HG03460 (cell line): ENCODE results near the gene MACROD1.

Experiments used
- ATAC-seq: cut with Tn5 transposase; IDR thresholded peaks from one replicate; pipeline ENCODE4 v1.9.1; 2021; ENCODE audit not compliant: unreplicated experiment

Gene MACROD1

GRCh38 chr11:64114231-64114630, 51.7 kb downstream of the MACROD1 start:
- ATAC-seq: no peak

- ATAC-seq: no peak
These were observed 52.5 kb downstream of the MACROD1 start for GRCh38 chr11:64113462-64113780.

GRCh38 chr11:64112771-64113461, 53.0 kb downstream of the MACROD1 start:
- ATAC-seq: no peak

- ATAC-seq: no peak
These were observed 55.2 kb downstream of the MACROD1 start for GRCh38 chr11:64110465-64111375.

- ATAC-seq: no peak
These were observed 56.6 kb downstream of the MACROD1 start for GRCh38 chr11:64109332-64109731.

- ATAC-seq: no peak
These were observed 58.6 kb downstream of the MACROD1 start for GRCh38 chr11:64107303-64107702.

GRCh38 chr11:64104632-64105031, 61.3 kb downstream of the MACROD1 start:
- ATAC-seq: no peak

GRCh38 chr11:64103277-64103985, 62.5 kb downstream of the MACROD1 start:
- ATAC-seq: no peak

GRCh38 chr11:64102005-64102738, 63.7 kb downstream of the MACROD1 start:
- ATAC-seq: no peak

- no peak for ATAC-seq
These were observed 64.5 kb downstream of the MACROD1 start for GRCh38 chr11:64101461-64101860.

- no peak for ATAC-seq
These were observed 65.0 kb downstream of the MACROD1 start for GRCh38 chr11:64100782-64101353.

- ATAC-seq: no peak
These were observed 65.6 kb downstream of the MACROD1 start for GRCh38 chr11:64100360-64100759.

GRCh38 chr11:64099436-64099835, 66.5 kb downstream of the MACROD1 start:
- no peak for ATAC-seq

GRCh38 chr11:64098318-64098831, 67.5 kb downstream of the MACROD1 start:
- ATAC-seq: no peak

- ATAC-seq: no peak
These were observed 68.2 kb downstream of the MACROD1 start for GRCh38 chr11:64097468-64098317.

- no peak for ATAC-seq
These were observed 69.1 kb downstream of the MACROD1 start for GRCh38 chr11:64096835-64097234.

GRCh38 chr11:64095949-64096348, 70.0 kb downstream of the MACROD1 start:
- ATAC-seq: no peak

- no peak for ATAC-seq
These were observed 70.6 kb downstream of the MACROD1 start for GRCh38 chr11:64095273-64095817.
